ENCODE data around the gene CDHR4. TPM values are rescaled to one million over a fixed set of nuclear protein-coding genes. Genes with fewer than 3 reads are reported as not detected.
"Not testable (repeated sequence)": the region's sequence is repeated elsewhere in the genome, so short reads cannot be mapped to it uniquely, and the experiment has no call there.

The CDHR4 gene
- total and polyA plus RNA-seq, 2 donors (not counting 1 experiment from before 2014, with no cell fraction given), result 0.18 to 0.32 TPM

DNA sequence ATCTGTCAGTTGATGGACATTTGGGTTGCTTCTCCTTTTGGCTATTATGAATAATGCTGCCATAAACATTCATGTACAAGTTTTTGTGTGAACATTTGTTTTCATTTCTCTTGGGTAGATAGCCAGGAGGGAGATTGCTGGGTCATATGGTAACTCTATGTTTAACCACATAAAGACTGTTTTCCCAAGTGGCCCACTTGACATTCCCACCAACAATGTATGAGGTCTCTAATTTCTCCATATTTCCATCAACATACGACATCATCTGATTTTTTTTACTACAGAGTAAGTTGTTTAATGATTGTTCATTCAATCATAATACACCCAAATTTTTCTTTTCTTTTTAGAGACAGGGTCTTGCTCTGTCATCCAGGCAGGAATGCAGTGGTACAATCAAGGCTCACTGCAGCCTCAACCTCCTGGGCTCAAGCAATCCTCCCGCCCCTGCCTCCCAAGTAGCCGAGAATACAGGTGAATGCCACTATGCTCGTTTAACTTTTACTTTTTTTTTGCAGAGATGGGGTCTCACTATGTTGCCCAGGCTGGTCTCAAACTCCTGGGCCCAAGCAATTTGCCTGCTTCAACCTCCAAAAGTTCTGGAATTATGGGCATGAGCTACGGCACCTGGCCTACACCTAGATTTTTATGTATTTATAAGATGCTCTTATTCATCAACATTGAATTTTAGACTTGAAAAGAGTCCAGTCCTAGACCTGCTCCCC lies 20.2 kb downstream of the CDHR4 start:
- H3K79me2 ChIP-seq (ENCODE audit: control insufficient read depth, insufficient read depth, low read length), result peaks cover 99% of the 10 kb centered on the region

GRCh38 chr3:49776101-49776500 lies 23.6 kb downstream of the CDHR4 start:
- H3K27me3 Mint-ChIP-seq; H3K4me1 ChIP-seq (ENCODE audit: control insufficient read depth in 2 of 2, insufficient read depth in 2 of 2, low read length in 2 of 2); H3K9me3 Mint-ChIP-seq (ENCODE audit: insufficient read depth); POLR2A ChIA-PET; H2AFZ ChIP-seq (ENCODE audit: insufficient read depth, low read depth, low read length, poor library complexity, severe bottlenecking); H3K4me2 ChIP-seq (replicated peaks; ENCODE audit: low read depth, low read length, poor library complexity, severe bottlenecking); CTCF ChIA-PET; H3K27ac ChIP-seq (ENCODE audit: low read length in 2 of 2); H3K9me3 ChIP-seq (ENCODE audit: control extremely low read depth in 1 of 3, control insufficient read depth in 2 of 3, insufficient read depth in 1 of 3, low read length in 2 of 3); DNase-seq; ATAC-seq (ENCODE audit: low read depth); H3K4me3 Mint-ChIP-seq; H3K27ac Mint-ChIP-seq; intact Hi-C loops (cut with micrococcal nuclease); H3K4me3 ChIP-seq (ENCODE audit: control extremely low read depth in 1 of 5, extremely low read depth in 1 of 5, insufficient read depth in 1 of 5, low read depth in 2 of 5, low read length in 4 of 5); H3K27me3 ChIP-seq (replicated peaks in 1 of 4; ENCODE audit: control extremely low read depth in 1 of 4, control insufficient read depth in 3 of 4, insufficient read depth in 4 of 4, low read length in 3 of 4); H3K9ac ChIP-seq (ENCODE audit: low read length): not testable (repeated sequence)
- Histone ChIP-seq H3K79me2 (ENCODE audit: control insufficient read depth, insufficient read depth, low read length) (peaks cover 96% of the 10 kb centered on the region), H4K20me1 (ENCODE audit: control insufficient read depth, insufficient read depth, low read length, poor library complexity, severe bottlenecking) (peaks cover 76% of the 10 kb centered on the region), H3K36me3 (replicated peaks in 1 of 2; ENCODE audit: control extremely low read depth in 1 of 2, control insufficient read depth in 1 of 2, extremely low read depth in 1 of 2, insufficient read depth in 2 of 2, low read length in 1 of 2) (peaks cover 5 to 22% of the 10 kb centered on the region in 2 experiments)
- WGBS (ENCODE audit: insufficient coverage), result 100% methylated on average over 4 of the region's 8 CpGs
- peaks cover 29% of the 10 kb centered on the region for H3K4me1 Mint-ChIP-seq

More for the DNA sequence above, 20.2 kb downstream of the CDHR4 start:
- Histone ChIP-seq H4K20me1 (ENCODE audit: control insufficient read depth, insufficient read depth, low read length, poor library complexity, severe bottlenecking) (peaks cover 61% of the 10 kb centered on the region), H2AFZ (ENCODE audit: insufficient read depth, low read depth, low read length, poor library complexity, severe bottlenecking) (no peak overlapping the region), H3K9me3 (ENCODE audit: control extremely low read depth in 1 of 3, control insufficient read depth in 2 of 3, insufficient read depth in 1 of 3, low read length in 2 of 3) (no peaks in the 10 kb centered on the region), H3K27ac (ENCODE audit: low read length in 2 of 2) (no peak overlapping the region), H3K9ac (ENCODE audit: low read length) (no peak overlapping the region), H3K4me2 (replicated peaks; ENCODE audit: low read depth, low read length, poor library complexity, severe bottlenecking) (no peak overlapping the region), H3K36me3 (replicated peaks in 1 of 2; ENCODE audit: control extremely low read depth in 1 of 2, control insufficient read depth in 1 of 2, extremely low read depth in 1 of 2, insufficient read depth in 2 of 2, low read length in 1 of 2) (peaks cover 8 to 31% of the 10 kb centered on the region in 2 experiments), H3K27me3 (replicated peaks in 1 of 4; ENCODE audit: control extremely low read depth in 1 of 4, control insufficient read depth in 3 of 4, insufficient read depth in 4 of 4, low read length in 3 of 4) (no peaks in the 10 kb centered on the region), H3K4me1 (ENCODE audit: control insufficient read depth in 2 of 2, insufficient read depth in 2 of 2, low read length in 2 of 2) (peaks cover 0 to 8% of the 10 kb centered on the region in 2 donors), H3K4me3 (ENCODE audit: control extremely low read depth in 1 of 5, extremely low read depth in 1 of 5, insufficient read depth in 1 of 5, low read depth in 2 of 5, low read length in 4 of 5) (no peak overlapping the region)
- intact Hi-C loops (cut with micrococcal nuclease), result loop anchor here (10.0 kb wide), 1 partner anchor 55 kb away; no protein-coding TSS in a partner anchor
- H3K9me3 Mint-ChIP-seq (ENCODE audit: insufficient read depth), result no peaks in the 10 kb centered on the region
- ChIA-PET POLR2A (no interaction called here), CTCF (interaction anchor here (0.6 kb wide), 1 partner anchor 1997 kb away, joined by 3 read pairs; no protein-coding TSS in a partner anchor)
- 96% methylated on average over 3 of the region's 5 CpGs for WGBS (ENCODE audit: insufficient coverage)
- H3K4me1 Mint-ChIP-seq, result peaks cover 28% of the 10 kb centered on the region
- no peaks in the 10 kb centered on the region for H3K27me3 Mint-ChIP-seq
- TF ChIP-seq CTCF (IDR thresholded peaks at IDR 0.05) (no peak), EZH2 (IDR thresholded peaks at IDR 0.05; ENCODE audit: borderline replicate concordance, insufficient read depth, low read depth, low read length, poor library complexity, severe bottlenecking) (no peak)
- H3K4me3 Mint-ChIP-seq, result no peak overlapping the region
- H3K27ac Mint-ChIP-seq, result no peak overlapping the region
- DNase-seq (no peak), ATAC-seq (ENCODE audit: low read depth) (no peak)

Data from B cell (primary cell).